ENCODE measurements around the gene HNF4A.

DNA sequence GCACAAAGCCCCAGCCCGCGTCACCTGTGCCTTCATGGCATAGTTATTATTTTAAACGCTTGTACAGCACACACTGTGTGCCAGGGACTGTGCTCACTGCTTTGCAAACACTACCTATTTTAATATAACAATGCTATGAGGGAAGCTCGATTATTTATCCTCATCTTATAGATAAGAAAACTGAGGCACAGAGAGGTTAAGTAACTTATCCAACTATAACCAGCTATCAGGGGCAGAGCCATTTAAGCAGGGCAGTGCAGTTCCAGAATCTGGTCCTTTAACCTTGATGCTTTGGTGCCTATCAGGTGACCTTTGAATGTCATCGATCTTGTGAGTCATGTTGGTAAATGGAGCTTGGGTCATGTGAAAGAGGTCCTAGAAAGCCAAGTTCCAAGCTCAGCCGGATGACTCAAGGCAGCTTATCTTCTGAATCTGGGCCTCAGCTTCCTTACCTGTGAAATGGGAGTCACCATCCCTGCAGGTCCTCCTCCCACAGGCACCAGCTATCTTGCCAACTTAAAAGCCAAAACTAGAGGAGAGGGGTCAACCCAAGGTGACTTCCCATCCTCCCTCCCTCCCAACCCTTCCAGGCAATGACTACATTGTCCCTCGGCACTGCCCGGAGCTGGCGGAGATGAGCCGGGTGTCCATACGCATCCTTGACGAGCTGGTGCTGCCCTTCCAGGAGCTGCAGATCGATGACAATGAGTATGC lies 63.8 kb downstream of the HNF4A start:
- TF ChIP-seq, protein P1, sequence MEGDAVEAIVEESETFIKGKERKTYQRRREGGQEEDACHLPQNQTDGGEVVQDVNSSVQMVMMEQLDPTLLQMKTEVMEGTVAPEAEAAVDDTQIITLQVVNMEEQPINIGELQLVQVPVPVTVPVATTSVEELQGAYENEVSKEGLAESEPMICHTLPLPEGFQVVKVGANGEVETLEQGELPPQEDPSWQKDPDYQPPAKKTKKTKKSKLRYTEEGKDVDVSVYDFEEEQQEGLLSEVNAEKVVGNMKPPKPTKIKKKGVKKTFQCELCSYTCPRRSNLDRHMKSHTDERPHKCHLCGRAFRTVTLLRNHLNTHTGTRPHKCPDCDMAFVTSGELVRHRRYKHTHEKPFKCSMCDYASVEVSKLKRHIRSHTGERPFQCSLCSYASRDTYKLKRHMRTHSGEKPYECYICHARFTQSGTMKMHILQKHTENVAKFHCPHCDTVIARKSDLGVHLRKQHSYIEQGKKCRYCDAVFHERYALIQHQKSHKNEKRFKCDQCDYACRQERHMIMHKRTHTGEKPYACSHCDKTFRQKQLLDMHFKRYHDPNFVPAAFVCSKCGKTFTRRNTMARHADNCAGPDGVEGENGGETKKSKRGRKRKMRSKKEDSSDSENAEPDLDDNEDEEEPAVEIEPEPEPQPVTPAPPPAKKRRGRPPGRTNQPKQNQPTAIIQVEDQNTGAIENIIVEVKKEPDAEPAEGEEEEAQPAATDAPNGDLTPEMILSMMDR (IDR thresholded peaks at IDR 0.05; ENCODE audit: low read depth, low read length) = no peak
- TF ChIP-seq EZH2phosphoT487 (IDR thresholded peaks at IDR 0.05; ENCODE audit: low read depth) = no peak
